Measurements from ENCODE around the gene BFSP1. TPM values are rescaled to one million over a fixed set of nuclear protein-coding genes. Genes with fewer than 3 reads are reported as not detected.

The BFSP1 gene
- total RNA-seq, 4 donors from 2014 or later = 1.5 to 5.1 (median 3.1) TPM

- no peak for DNase-seq
- H3K4me1 ChIP-seq = no peaks in the 10 kb centered on the region
- no peak overlapping the region for H3K4me3 ChIP-seq
- no peaks in the 10 kb centered on the region for H3K9me3 ChIP-seq
- H3K27me3 ChIP-seq = no peaks in the 10 kb centered on the region
- H3K36me3 ChIP-seq = no peaks in the 10 kb centered on the region
- intact Hi-C loops (cut with DNase I; ENCODE audit: low total_unique reads) = no loop called here
- H3K27ac ChIP-seq = no peak overlapping the region
- no peak for TF ChIP-seq POLR2A (IDR thresholded peaks at IDR 0.05)
- TF ChIP-seq, protein P1, sequence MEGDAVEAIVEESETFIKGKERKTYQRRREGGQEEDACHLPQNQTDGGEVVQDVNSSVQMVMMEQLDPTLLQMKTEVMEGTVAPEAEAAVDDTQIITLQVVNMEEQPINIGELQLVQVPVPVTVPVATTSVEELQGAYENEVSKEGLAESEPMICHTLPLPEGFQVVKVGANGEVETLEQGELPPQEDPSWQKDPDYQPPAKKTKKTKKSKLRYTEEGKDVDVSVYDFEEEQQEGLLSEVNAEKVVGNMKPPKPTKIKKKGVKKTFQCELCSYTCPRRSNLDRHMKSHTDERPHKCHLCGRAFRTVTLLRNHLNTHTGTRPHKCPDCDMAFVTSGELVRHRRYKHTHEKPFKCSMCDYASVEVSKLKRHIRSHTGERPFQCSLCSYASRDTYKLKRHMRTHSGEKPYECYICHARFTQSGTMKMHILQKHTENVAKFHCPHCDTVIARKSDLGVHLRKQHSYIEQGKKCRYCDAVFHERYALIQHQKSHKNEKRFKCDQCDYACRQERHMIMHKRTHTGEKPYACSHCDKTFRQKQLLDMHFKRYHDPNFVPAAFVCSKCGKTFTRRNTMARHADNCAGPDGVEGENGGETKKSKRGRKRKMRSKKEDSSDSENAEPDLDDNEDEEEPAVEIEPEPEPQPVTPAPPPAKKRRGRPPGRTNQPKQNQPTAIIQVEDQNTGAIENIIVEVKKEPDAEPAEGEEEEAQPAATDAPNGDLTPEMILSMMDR (IDR thresholded peaks at IDR 0.05) = no peak
Measured at GRCh38 chr20:17490501-17490900, 40.7 kb downstream of the BFSP1 start.

DNA sequence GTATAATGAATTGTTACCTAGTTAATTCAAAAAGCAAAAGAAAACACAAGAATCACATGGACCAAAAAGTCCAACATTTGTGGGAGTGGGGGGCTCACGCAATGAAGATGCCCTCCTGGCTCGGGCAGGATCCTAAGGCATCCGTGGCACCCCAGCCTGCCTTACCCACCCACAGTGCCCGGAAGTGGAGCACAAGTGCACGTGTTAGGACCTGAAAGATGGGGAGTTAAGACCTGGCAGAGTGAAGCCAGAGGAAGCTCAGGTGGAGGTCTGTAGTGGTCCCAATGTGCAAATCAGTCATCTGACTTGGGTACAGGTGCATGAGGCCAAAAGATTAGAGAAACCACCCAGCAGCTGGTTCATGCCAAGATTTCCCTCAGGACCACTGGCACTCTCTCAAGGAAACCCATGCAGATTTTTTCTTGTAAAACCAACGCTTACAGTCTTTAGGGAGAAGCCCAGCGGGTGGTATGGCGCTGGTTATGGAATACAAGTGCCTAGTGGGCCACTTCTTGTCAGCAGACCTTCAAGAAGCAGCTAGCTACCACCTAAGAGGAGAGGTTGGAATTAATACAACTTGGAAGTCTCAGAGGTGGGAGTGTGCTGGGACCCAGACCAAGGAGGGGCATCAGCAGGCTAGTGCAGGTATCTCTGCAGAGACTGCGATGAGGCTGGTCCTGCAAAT, 42.1 kb downstream of the BFSP1 start:
- TF ChIP-seq, protein P1 (IDR thresholded peaks at IDR 0.05) = no peak
- no peak for TF ChIP-seq POLR2A (IDR thresholded peaks at IDR 0.05)
- DNase-seq = no peak

GRCh38 chr20:17485017-17485416, 46.2 kb downstream of the BFSP1 start:
- H3K9me3 ChIP-seq = no peaks in the 10 kb centered on the region
- H3K27ac ChIP-seq = no peak overlapping the region
- DNase-seq = no peak
- H3K4me3 ChIP-seq = no peak overlapping the region
- no peaks in the 10 kb centered on the region for H3K4me1 ChIP-seq
- no peaks in the 10 kb centered on the region for H3K36me3 ChIP-seq
- TF ChIP-seq, protein P1 (IDR thresholded peaks at IDR 0.05) = no peak
- TF ChIP-seq POLR2A (IDR thresholded peaks at IDR 0.05) = no peak
- no peaks in the 10 kb centered on the region for H3K27me3 ChIP-seq
- intact Hi-C loops (cut with DNase I; ENCODE audit: low total_unique reads) = no loop called here

More for the DNA sequence above, 42.1 kb downstream of the BFSP1 start:
- Histone ChIP-seq H3K4me3 (no peak overlapping the region), H3K4me1 (no peaks in the 10 kb centered on the region), H3K27me3 (no peaks in the 10 kb centered on the region), H3K27ac (no peak overlapping the region), H3K9me3 (no peaks in the 10 kb centered on the region), H3K36me3 (no peaks in the 10 kb centered on the region)
- intact Hi-C loops (cut with DNase I; ENCODE audit: low total_unique reads) = no loop called here

DNA sequence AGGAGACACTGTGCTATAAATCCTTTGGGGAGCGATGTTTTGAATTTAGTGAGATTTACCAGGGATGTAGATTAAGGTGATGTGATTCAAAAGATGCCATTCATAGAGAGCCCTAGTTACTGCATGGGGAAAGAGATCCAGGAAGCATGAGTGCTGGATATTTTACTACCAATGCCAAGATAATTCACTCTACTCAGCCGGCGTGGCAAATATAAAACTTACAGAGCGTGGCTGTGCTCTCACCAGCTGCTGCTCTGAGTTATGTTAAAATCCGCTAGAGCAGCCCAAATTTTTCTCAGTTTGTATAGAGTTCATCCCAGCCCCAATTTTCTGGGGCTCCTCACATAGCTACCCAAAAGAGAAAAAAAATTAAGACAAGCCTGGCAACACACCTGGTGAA, 48.6 kb downstream of the BFSP1 start:
- H3K27me3 ChIP-seq = no peaks in the 10 kb centered on the region
- no peaks in the 10 kb centered on the region for H3K36me3 ChIP-seq
- H3K4me3 ChIP-seq = no peak overlapping the region
- no peak for DNase-seq
- no peaks in the 10 kb centered on the region for H3K4me1 ChIP-seq
- intact Hi-C loops (cut with DNase I; ENCODE audit: low total_unique reads) = no loop called here
- H3K27ac ChIP-seq = no peak overlapping the region
- H3K9me3 ChIP-seq = no peaks in the 10 kb centered on the region
- TF ChIP-seq POLR2A (IDR thresholded peaks at IDR 0.05) = no peak
- TF ChIP-seq, protein P1 (IDR thresholded peaks at IDR 0.05) = no peak

DNA sequence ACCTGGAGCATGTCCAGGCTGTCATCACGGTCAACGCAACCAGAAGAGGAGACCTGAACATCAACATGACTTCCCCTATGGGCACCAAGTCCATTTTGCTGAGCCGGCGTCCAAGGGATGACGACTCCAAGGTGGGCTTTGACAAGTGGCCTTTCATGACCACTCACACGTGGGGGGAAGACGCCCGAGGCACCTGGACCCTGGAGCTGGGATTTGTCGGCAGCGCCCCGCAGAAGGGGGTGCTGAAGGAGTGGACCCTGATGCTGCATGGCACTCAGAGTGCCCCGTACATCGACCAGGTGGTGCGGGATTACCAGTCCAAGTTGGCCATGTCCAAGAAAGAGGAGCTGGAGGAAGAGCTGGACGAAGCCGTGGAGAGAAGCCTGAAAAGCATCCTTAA, 49.5 kb downstream of the BFSP1 start:
- TF ChIP-seq, protein P1 (IDR thresholded peaks at IDR 0.05) = no peak
- no peak for TF ChIP-seq POLR2A (IDR thresholded peaks at IDR 0.05)
- intact Hi-C loops (cut with DNase I; ENCODE audit: low total_unique reads) = no loop called here
- Histone ChIP-seq H3K9me3 (no peaks in the 10 kb centered on the region), H3K4me3 (no peak overlapping the region), H3K27ac (no peak overlapping the region), H3K36me3 (no peaks in the 10 kb centered on the region), H3K27me3 (no peaks in the 10 kb centered on the region), H3K4me1 (no peaks in the 10 kb centered on the region)
- no peak for DNase-seq
